Esophagus squamous epithelium (tissue), 4 donors: ENCODE data around the gene PKP2.

Experiments
- CTCF ChIP-seq, 6 experiments: fragments of 450-650 bp in 4 of 6; fragments of 200-600 bp in 2 of 6; sonication (generic) in 2 of 6; IDR thresholded peaks; one replicate each; pipeline ENCODE4 v1.5.1; 2016 to 2019; ENCODE audit warnings: antibody characterized with exemption in 6 of 6, mild to moderate bottlenecking in 4 of 6, moderate library complexity in 4 of 6
- POLR2A ChIP-seq, 4 donors: fragments of 450-650 bp; IDR thresholded peaks; one replicate each; pipeline ENCODE4 v1.6.1; 2017; ENCODE audit warnings: antibody characterized with exemption in 4 of 4, mild to moderate bottlenecking in 4 of 4, moderate library complexity in 3 of 4

GRCh38 chr12:32785557-32785956 lies 111.0 kb downstream of the PKP2 start:
- TF ChIP-seq CTCF (IDR thresholded peaks at IDR 0.05), result no peak
- no peak for TF ChIP-seq POLR2A (IDR thresholded peaks at IDR 0.05)
